MCF 10A (cell line): ENCODE measurements around the gene RETREG1. TPM values are rescaled to one million over a fixed set of nuclear protein-coding genes. Genes with fewer than 3 reads are reported as not detected.

Source experiments
- BruUV-seq: library from RNA; stranded (reverse); fragments of 400-500 nt; replicated peaks from 2 replicates; lab custom pipeline; 2021; lab: Mats Ljungman, UMichigan
- CTCF ChIA-PET: fragments of 300-600 bp; sonication (Branson Sonifier 250); formaldehyde crosslinking; extraction: SDS; loops from one replicate; lab custom pipeline; 2021; ENCODE audit warnings: antibody characterized with exemption, inconsistent platforms; lab: Yijun Ruan, JAX
- POLR2A ChIA-PET: fragments of 300-600, 350-650 bp; sonication (Branson Sonifier 250); formaldehyde crosslinking; extraction: SDS; loops from one replicate; lab custom pipeline; 2020; ENCODE audit warnings: antibody characterized with exemption, inconsistent platforms; lab: Yijun Ruan, JAX
- DNase-seq: peaks from one replicate; pipeline ENCODE4 v3.0.0-alpha.2; 2018; ENCODE audit not compliant: unreplicated experiment
- H3K27ac Mint-ChIP-seq: one replicate; pipeline ENCODE4 v1.8.0; 2022; ENCODE audit warnings: mild to moderate bottlenecking, low read depth, mixed read lengths; ENCODE audit not compliant: unreplicated experiment
- H3K27me3 Mint-ChIP-seq: one replicate; pipeline ENCODE4 v1.8.0; 2022; ENCODE audit warnings: mixed read lengths; ENCODE audit not compliant: insufficient read depth, unreplicated experiment
- H3K36me3 Mint-ChIP-seq: one replicate; pipeline ENCODE4 v1.8.0; 2022; ENCODE audit warnings: mild to moderate bottlenecking, moderate library complexity, mixed read lengths; ENCODE audit not compliant: insufficient read depth, unreplicated experiment
- H3K4me1 Mint-ChIP-seq: one replicate; pipeline ENCODE4 v1.8.0; 2022; ENCODE audit warnings: mixed read lengths; ENCODE audit not compliant: insufficient read depth, unreplicated experiment
- H3K4me3 Mint-ChIP-seq: one replicate; pipeline ENCODE4 v1.8.0; 2022; ENCODE audit warnings: mild to moderate bottlenecking, moderate library complexity, mixed read lengths; ENCODE audit not compliant: unreplicated experiment
- H3K9me3 Mint-ChIP-seq: one replicate; pipeline ENCODE4 v1.8.0; 2022; ENCODE audit warnings: mixed read lengths; ENCODE audit not compliant: unreplicated experiment
- intact Hi-C: fragments of 100-400 bp; cut with micrococcal nuclease; formaldehyde crosslinking; loops from 2 replicates; pipeline ENCODE4 v1.14.1; 2022
- total RNA-seq: library from RNA; stranded (reverse); gene quantifications from 2 replicates; pipeline ENCODE4 v1.2.3, GENCODE V29; 2022
- TF ChIP-seq, protein P1 (sequence below): fragments of 200-600 bp; IDR thresholded peaks from one replicate; pipeline ENCODE4 v1.8.0; 2022; ENCODE audit warnings: antibody characterized with exemption, mild to moderate bottlenecking; ENCODE audit not compliant: unreplicated experiment

Gene RETREG1
- total RNA-seq, 1 experiment from 2014 or later: 4.9 TPM

DNA sequence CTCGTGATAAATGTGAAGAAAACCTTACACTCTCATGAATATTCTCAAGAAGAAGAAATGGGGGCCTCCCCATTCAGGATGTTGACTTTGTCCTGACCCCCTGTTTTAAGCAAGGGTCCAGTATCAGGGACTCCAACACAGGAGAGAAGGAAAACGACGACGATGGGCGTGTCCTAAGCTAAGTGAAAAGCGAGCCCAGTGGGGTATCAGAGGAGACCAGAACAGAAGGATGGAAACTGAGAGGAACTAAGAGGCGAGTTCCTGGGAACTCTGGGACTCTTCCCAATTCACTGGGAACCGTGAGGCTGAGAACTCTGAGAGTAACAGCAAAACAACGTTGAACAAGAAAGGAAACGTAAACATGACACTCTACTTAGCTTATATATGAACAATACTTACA is 14.6 kb downstream of the RETREG1 start:
- Mint-ChIP-seq H3K27me3 (no peaks in the 10 kb centered on the region), H3K9me3 (no peaks in the 10 kb centered on the region), H3K4me3 (no peak overlapping the region), H3K36me3 (no peaks in the 10 kb centered on the region), H3K4me1 (no peaks in the 10 kb centered on the region), H3K27ac (no peak overlapping the region)
- ChIA-PET CTCF (interaction anchor here (0.7 kb wide), 2 partner anchors 69 to 1885 kb away, joined by 3 read pairs; no protein-coding TSS in a partner anchor), POLR2A (no interaction called here)
- intact Hi-C loops: no loop called here
- TF ChIP-seq, protein P1, sequence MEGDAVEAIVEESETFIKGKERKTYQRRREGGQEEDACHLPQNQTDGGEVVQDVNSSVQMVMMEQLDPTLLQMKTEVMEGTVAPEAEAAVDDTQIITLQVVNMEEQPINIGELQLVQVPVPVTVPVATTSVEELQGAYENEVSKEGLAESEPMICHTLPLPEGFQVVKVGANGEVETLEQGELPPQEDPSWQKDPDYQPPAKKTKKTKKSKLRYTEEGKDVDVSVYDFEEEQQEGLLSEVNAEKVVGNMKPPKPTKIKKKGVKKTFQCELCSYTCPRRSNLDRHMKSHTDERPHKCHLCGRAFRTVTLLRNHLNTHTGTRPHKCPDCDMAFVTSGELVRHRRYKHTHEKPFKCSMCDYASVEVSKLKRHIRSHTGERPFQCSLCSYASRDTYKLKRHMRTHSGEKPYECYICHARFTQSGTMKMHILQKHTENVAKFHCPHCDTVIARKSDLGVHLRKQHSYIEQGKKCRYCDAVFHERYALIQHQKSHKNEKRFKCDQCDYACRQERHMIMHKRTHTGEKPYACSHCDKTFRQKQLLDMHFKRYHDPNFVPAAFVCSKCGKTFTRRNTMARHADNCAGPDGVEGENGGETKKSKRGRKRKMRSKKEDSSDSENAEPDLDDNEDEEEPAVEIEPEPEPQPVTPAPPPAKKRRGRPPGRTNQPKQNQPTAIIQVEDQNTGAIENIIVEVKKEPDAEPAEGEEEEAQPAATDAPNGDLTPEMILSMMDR: no peak
- no TSS peak for BruUV-seq
- no peak for DNase-seq

DNA sequence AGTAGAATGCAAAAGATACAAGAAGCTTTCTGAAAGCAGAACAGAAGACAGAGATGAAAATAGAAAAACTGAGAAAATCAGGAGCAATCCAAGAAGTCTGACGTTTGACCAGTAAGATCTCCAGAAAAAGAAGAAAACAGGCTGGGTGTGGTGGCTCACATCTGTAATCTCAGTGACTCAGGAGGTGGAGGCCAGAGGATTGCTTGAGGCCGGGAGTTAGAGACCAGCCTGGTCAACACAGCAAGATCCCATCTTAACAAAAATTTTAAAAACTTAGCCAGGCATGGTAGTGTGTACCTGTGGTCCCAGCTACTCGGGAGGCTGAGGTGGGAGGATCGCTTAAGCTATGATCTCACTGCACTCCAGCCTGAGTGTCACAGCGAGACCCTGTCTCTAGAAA is 15.9 kb downstream of the RETREG1 start:
- TF ChIP-seq, protein P1: no peak
- no peak overlapping the region for H3K4me3 Mint-ChIP-seq
- H3K4me1 Mint-ChIP-seq: no peaks in the 10 kb centered on the region
- no peak for DNase-seq
- intact Hi-C loops: no loop called here
- CTCF ChIA-PET: interaction anchor here (0.6 kb wide), 2 partner anchors 50 to 586 kb away, joined by 3 read pairs; no protein-coding TSS in a partner anchor
- no peak overlapping the region for H3K27ac Mint-ChIP-seq
- H3K36me3 Mint-ChIP-seq: no peaks in the 10 kb centered on the region
- H3K9me3 Mint-ChIP-seq: no peaks in the 10 kb centered on the region
- BruUV-seq: no TSS peak
- POLR2A ChIA-PET: no interaction called here
- no peaks in the 10 kb centered on the region for H3K27me3 Mint-ChIP-seq

DNA sequence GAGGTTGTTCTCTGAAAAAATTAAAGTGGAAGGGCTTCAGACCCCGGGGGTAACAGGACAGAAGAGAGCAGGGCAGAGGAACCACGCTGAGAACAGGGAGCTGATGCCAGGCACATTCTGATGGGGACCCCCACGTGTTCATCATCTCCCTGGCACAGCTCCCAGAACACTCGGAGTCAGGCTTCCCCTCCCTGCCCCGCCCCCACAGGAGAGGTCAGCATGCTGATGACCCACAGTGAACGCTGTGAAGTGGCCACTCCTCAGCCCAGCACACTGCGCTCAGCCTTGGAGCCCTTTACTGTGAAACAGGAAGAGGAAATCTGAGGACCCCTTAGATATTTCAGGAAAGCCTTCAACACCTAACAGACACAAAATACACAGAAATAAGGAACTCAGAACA is 16.4 kb downstream of the RETREG1 start:
- no peaks in the 10 kb centered on the region for H3K9me3 Mint-ChIP-seq
- ChIA-PET CTCF (no interaction called here), POLR2A (no interaction called here)
- no peaks in the 10 kb centered on the region for H3K4me1 Mint-ChIP-seq
- no peaks in the 10 kb centered on the region for H3K36me3 Mint-ChIP-seq
- no peak overlapping the region for H3K27ac Mint-ChIP-seq
- TF ChIP-seq, protein P1: no peak
- H3K27me3 Mint-ChIP-seq: no peaks in the 10 kb centered on the region
- H3K4me3 Mint-ChIP-seq: no peak overlapping the region
- BruUV-seq: no TSS peak
- peak; percentile 33 for DNase-seq
- intact Hi-C loops: no loop called here

DNA sequence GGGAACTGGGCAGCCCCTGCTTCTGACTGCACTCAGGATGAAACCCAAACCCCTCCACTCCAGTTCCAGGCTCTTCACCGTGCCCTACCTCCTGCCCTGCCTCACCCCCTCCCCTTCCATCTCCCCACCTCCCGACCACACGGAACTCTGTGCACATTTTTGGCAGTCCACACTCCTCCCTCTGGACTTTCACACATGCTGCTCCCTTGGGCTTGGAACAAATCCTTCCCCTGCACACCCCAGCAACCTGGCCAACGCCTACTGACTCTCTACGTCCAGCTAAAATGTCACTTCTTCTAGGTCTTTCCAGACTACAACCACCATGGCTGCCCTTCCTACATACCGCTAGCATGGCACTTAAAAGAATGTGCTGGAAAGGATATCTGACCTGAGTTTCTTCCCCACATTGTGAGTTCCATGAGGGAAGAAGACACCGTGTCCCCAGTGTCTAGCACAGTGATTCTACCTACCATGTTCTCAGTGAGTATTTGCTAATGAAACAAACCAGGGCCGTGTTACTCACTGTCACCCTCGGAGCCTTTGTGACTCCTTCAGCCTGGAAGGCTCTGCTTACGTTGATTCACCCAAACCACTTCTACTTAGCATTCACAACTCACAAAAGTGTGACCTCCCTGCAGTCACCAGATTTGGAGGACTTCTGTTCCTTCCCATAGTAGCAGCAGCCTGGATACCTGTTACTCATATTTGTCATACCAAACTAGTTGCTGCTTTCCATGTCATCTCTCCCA is 18.7 kb downstream of the RETREG1 start:
- ChIA-PET POLR2A (no interaction called here), CTCF (interaction anchor here (0.6 kb wide), 1 partner anchor 62 kb away, joined by 3 read pairs; no protein-coding TSS in a partner anchor)
- Mint-ChIP-seq H3K27me3 (no peaks in the 10 kb centered on the region), H3K36me3 (no peaks in the 10 kb centered on the region), H3K4me1 (peaks cover 3% of the 10 kb centered on the region), H3K27ac (no peak overlapping the region), H3K4me3 (no peak overlapping the region), H3K9me3 (no peaks in the 10 kb centered on the region)
- intact Hi-C loops: no loop called here
- BruUV-seq: no TSS peak
- DNase-seq: no peak
- TF ChIP-seq, protein P1: no peak
